ENCODE results near the gene TCF4.

DNA sequence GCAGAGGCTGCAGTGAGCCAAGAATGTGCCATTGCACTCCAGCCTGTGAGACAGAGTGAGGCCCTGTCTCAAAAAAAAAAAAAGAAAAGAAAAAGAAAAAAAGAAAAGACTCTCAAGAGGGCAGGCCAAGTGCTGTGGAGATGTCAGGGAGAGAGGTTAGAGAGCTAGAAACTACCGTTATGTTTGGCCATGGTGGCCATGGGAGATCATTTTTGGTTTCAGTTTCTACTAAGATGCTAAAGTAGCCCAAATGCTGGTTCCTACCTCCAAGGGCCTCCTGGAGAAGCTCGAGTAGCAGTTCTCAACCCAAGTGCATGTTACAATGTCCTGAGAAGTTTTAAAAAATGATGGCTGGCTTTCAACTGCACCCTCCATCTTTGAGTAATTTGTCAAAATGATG is 47.4 kb upstream of the TCF4 start:
- TF ChIP-seq, protein P1, sequence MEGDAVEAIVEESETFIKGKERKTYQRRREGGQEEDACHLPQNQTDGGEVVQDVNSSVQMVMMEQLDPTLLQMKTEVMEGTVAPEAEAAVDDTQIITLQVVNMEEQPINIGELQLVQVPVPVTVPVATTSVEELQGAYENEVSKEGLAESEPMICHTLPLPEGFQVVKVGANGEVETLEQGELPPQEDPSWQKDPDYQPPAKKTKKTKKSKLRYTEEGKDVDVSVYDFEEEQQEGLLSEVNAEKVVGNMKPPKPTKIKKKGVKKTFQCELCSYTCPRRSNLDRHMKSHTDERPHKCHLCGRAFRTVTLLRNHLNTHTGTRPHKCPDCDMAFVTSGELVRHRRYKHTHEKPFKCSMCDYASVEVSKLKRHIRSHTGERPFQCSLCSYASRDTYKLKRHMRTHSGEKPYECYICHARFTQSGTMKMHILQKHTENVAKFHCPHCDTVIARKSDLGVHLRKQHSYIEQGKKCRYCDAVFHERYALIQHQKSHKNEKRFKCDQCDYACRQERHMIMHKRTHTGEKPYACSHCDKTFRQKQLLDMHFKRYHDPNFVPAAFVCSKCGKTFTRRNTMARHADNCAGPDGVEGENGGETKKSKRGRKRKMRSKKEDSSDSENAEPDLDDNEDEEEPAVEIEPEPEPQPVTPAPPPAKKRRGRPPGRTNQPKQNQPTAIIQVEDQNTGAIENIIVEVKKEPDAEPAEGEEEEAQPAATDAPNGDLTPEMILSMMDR (IDR thresholded peaks at IDR 0.05; ENCODE audit: low read depth, low read length, poor library complexity, severe bottlenecking): no peak
- no peak for TF ChIP-seq EZH2phosphoT487 (IDR thresholded peaks at IDR 0.05; ENCODE audit: borderline replicate concordance, low read length)

All from DOHH2 (cell line).